ENCODE measurements around the gene POMT1.

The POMT1 gene

GRCh38 chr9:131476777-131477345, 25.9 kb upstream of the POMT1 start:
- no peak for DNase-seq

GRCh38 chr9:131477367-131477766, 25.4 kb upstream of the POMT1 start:
- DNase-seq: no peak

GRCh38 chr9:131477816-131478419, 24.8 kb upstream of the POMT1 start:
- no peak for DNase-seq

GRCh38 chr9:131478421-131478868, 24.3 kb upstream of the POMT1 start:
- DNase-seq: no peak

GRCh38 chr9:131478911-131479310, 23.8 kb upstream of the POMT1 start:
- no peak for DNase-seq

- no peak for DNase-seq
Measured at GRCh38 chr9:131480258-131480657, 22.5 kb upstream of the POMT1 start.

- DNase-seq: peak; percentile 5
Measured at GRCh38 chr9:131481441-131482342, 21.0 kb upstream of the POMT1 start.

GRCh38 chr9:131482343-131483006, 20.2 kb upstream of the POMT1 start:
- no peak for DNase-seq

- no peak for DNase-seq
Measured at GRCh38 chr9:131483319-131484050, 19.2 kb upstream of the POMT1 start.

GRCh38 chr9:131484051-131484445, 18.7 kb upstream of the POMT1 start:
- DNase-seq: no peak

GRCh38 chr9:131484560-131485185, 18.0 kb upstream of the POMT1 start:
- no peak for DNase-seq

GRCh38 chr9:131485206-131485605, 17.5 kb upstream of the POMT1 start:
- no peak for DNase-seq

GRCh38 chr9:131485728-131486422, 16.8 kb upstream of the POMT1 start:
- no peak for DNase-seq

GRCh38 chr9:131487001-131487400, 15.7 kb upstream of the POMT1 start:
- no peak for DNase-seq

GRCh38 chr9:131487621-131488031, 15.1 kb upstream of the POMT1 start:
- no peak for DNase-seq

GRCh38 chr9:131490514-131490913, 12.2 kb upstream of the POMT1 start:
- no peak for DNase-seq

- no peak for DNase-seq
Measured at GRCh38 chr9:131491001-131491710, 11.6 kb upstream of the POMT1 start.

- DNase-seq: no peak
Measured at GRCh38 chr9:131492070-131492469, 10.6 kb upstream of the POMT1 start.

- no peak for DNase-seq
Measured at GRCh38 chr9:131494296-131494870, 8.3 kb upstream of the POMT1 start.

- DNase-seq: no peak
Measured at GRCh38 chr9:131495785-131496184, 6.9 kb upstream of the POMT1 start.

Data from MV-4-11 (cell line).